HTR-8/SVneo (cell line): ENCODE data around the gene RAMACL.
"Not testable (repeated sequence)": the region's sequence is repeated elsewhere in the genome, so short reads cannot be mapped to it uniquely, and the experiment has no call there.

Experiments
- DNase-seq: peaks from one replicate; pipeline ENCODE4 v3.0.0; 2011; ENCODE audit warnings: low spot score, mixed read lengths; ENCODE audit not compliant: insufficient read length
- FAIRE-seq: peaks from 2 replicates; lab custom pipeline; 2011; peaks lifted over from hg19 to GRCh38; lab: Jason Lieb, UNC

RAMACL gene

DNA sequence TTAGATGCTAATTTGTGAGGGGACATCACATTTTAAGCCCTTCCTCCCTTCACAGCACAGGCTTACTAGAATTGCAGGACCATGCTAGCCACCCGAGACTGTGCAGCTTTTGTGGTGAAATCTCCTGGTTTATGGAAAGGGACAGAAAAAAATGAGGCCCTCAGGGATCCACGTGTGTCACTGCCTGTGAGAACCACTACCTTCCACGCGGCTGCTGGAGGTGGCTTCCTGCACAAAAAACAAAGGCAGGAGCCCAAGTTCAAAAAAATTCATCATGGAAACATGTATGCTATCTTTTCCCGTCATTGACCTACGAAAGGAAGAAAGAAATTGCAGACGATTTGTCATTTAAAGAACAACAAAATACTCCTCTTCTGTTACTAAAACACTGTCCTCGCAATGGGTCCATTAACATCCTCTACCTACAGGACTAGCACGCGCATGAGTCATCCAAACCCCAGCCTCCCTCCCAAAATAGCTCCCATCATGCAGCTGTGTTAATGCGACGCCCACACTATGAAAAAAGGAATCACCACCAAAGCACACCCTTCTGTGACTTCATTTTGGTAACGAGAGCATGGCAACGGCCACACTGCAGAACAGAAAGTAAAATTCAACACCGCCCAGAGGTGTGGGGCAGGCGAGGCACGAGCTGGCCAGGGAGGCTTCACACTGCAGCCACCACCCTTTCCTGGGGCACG is 45.7 kb downstream of the RAMACL start:
- DNase-seq (no peak), FAIRE-seq (no peak)

DNA sequence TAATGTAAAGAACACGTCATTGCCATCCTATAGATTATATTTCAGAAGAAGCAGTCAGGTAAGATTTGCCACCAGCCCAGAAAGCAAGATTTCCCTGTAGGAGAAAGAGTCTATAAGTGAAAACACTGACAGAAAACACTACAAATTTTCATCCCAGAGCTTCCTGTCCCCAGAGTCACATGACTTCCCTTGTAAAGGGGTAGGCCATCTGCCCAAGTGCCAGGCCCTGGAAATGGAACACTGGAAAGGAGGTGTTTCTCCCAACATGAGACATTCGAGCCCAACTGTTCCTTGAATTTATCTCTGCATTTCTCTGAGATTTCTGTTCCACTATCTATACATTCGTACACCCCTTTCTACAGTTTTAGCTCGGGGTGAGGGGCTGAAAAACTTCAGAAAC is 46.9 kb downstream of the RAMACL start:
- FAIRE-seq (no peak), DNase-seq (no peak)

GRCh38 chr6:166539011-166539385 is 47.5 kb downstream of the RAMACL start:
- FAIRE-seq, DNase-seq: not testable (repeated sequence)

DNA sequence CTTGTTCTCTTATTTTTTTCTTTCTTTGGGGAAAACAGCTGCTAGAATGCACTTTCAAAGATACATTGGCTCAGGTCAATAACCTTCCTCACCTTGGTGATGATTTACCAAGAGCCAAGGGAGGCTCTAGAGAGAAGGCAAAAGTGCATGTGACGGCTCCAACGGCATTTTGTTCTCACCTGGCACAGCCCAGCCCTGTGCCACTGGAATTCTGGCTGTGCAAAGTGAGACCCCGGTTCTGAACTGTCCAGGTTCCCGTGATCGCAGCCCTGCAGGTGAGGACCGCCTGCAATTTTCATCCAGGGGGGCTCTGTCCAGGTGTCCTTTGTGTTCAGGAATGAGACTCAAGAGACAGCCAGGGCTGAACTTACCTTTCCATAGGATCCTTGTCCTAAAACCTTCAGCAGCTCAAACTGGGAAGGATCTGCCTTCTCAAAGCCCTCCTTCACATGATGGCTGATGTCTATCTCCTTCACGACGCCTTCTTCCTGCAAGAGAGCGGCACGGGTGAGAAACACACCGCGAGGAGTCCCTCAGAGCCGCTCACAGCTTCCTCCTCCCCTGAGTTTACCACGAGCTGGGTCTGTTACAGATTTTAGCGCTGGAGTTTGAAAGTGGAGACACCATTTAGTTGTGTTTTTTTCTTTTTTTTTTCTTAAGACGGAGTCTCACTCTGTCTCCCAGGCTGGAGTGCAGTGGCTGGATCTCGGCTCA is 48.0 kb downstream of the RAMACL start:
- FAIRE-seq: no peak

DNA sequence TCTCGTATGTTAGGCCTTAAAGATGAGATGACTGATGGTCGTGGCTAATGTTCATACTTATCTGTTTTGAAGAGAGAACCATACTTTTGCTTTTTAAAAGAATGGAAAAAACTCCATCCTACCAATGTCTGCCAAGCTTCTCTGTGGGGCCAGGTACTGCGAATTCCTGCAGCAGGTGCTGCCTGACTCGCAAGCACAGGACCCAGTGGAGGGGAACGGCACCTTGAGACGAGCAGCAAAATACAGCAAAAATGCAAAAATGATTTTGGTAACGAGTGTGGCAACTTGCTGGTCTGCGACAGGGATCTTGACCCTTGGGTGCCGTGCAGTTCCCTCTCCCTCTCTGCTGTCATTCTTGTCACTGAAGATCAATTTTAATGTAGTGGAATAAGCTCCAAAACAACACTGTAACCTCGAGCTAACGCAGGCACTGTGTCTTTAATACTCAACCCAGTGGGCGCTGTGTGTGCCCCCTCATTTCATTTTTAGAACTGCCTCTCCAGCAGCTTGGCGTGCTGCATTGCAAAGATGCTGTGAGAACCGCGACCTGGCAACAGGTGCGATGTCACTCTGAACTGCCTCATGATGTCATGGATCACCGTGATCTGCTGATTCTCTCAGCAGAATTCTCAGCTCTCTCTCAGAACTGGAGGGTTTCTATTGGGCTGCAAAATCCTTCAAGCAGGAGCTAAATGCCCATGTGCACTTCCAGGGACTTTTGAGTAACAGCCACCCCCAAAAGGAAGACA is 51.6 kb downstream of the RAMACL start:
- DNase-seq (no peak), FAIRE-seq (no peak)

More for the DNA sequence above, 48.0 kb downstream of the RAMACL start:
- DNase-seq: no peak

DNA sequence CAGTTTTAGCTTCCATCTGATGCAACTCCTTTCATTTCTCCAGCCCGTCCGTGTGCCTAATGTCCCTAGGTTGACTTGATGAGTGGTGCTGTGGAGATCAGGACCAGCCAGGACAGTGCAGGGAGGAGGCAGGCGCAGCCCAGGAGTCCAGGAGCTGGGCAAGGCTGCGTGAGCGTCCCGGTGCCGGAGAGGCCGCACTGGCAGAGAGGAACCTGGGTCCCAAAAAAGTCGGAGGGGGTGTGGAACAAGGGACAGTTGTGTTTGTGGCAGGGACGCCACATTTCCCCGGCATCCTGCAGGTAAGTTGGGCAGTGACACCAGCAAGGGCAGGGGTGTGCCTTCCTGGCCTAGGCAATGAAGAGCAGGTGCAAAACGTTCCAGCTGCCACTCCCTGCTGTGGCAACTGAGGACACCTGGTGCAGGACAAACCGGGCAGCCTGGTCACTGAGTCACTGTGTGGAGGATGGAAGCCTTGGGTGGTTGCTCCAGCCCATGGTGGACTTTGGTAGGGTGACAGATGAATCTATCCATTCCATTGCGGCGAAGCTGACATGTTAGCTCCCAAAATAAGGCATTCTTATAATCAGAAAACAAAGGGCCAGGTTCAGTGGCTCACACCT is 53.2 kb downstream of the RAMACL start:
- no peak for FAIRE-seq

More for the DNA sequence above, 53.2 kb downstream of the RAMACL start:
- no peak for DNase-seq
